Fibroblast of pulmonary artery (primary cell): ENCODE results near the gene AQP12B.
A peak's percentile ranks its signal among the peaks of the same experiment; 100 is the strongest.
"Not testable (repeated sequence)": the region's sequence is repeated elsewhere in the genome, so short reads cannot be mapped to it uniquely, and the experiment has no call there.

ENCODE experiments used
- DNase-seq: peaks from one replicate; pipeline ENCODE4 v3.0.0-alpha.2; 2010; ENCODE audit warnings: low read depth
- H3K4me3 ChIP-seq: replicated peaks from 2 replicates; pipeline ENCODE4 v1.5.1; 2011; ENCODE audit warnings: low read depth, mild to moderate bottlenecking, control low read depth, low read length, moderate library complexity
- CTCF ChIP-seq: IDR thresholded peaks from 2 replicates; pipeline ENCODE4 v1.5.1; 2011; ENCODE audit warnings: mild to moderate bottlenecking, control low read depth, low read length, inconsistent platforms; ENCODE audit errors: missing control alignments

The AQP12B gene

GRCh38 chr2:240682431-240683224 is at the start of gene AQP12B:
Gene AQP12B (minus strand): TSS chr2:240682885. CDS start chr2:240682837, 48 bp downstream.
- not testable (repeated sequence) for DNase-seq, H3K4me3 ChIP-seq

GRCh38 chr2:240732184-240732583 is 49.5 kb upstream of the AQP12B start:
- no peak for TF ChIP-seq CTCF
- no peak for DNase-seq
- no peak overlapping the region for H3K4me3 ChIP-seq

GRCh38 chr2:240731178-240731545 is 48.5 kb upstream of the AQP12B start:
- DNase-seq, result no peak

GRCh38 chr2:240730501-240731177 is 48.0 kb upstream of the AQP12B start:
- no peak overlapping the region for H3K4me3 ChIP-seq
- no peak for DNase-seq
- TF ChIP-seq CTCF, result no peak

More at GRCh38 chr2:240731178-240731545, 48.5 kb upstream of the AQP12B start:
- H3K4me3 ChIP-seq, result no peak overlapping the region
- no peak for TF ChIP-seq CTCF

GRCh38 chr2:240728827-240729226 is 46.1 kb upstream of the AQP12B start:
- H3K4me3 ChIP-seq, result no peak overlapping the region
- peak; percentile 44 for DNase-seq
- TF ChIP-seq CTCF, result no peak

GRCh38 chr2:240728361-240728760 is 45.7 kb upstream of the AQP12B start:
- H3K4me3 ChIP-seq, result no peak overlapping the region
- no peak for DNase-seq
- no peak for TF ChIP-seq CTCF

GRCh38 chr2:240727913-240728312 is 45.2 kb upstream of the AQP12B start:
- no peak overlapping the region for H3K4me3 ChIP-seq
- DNase-seq, result no peak
- TF ChIP-seq CTCF, result no peak
